ENCODE results near the gene APAF1. TPM values are rescaled to one million over a fixed set of nuclear protein-coding genes. Genes with fewer than 3 reads are reported as not detected.

APAF1 gene
- total RNA-seq, 1 donor = 24.1 TPM

- H3K4me3 ChIP-seq (ENCODE audit: low read depth, low read length) = no peak overlapping the region
- no peak for DNase-seq (ENCODE audit: low read depth)
- TF ChIP-seq CTCF (IDR thresholded peaks at IDR 0.05; ENCODE audit: insufficient read depth, low read length) = no peak
These were observed 41.5 kb downstream of the APAF1 start for GRCh38 chr12:98686603-98687002.

- H3K4me3 ChIP-seq (ENCODE audit: low read depth, low read length) = no peak overlapping the region
- DNase-seq (ENCODE audit: low read depth) = no peak
- no peak for TF ChIP-seq CTCF (IDR thresholded peaks at IDR 0.05; ENCODE audit: insufficient read depth, low read length)
These were observed 46.3 kb downstream of the APAF1 start for GRCh38 chr12:98691351-98691750.

- DNase-seq (ENCODE audit: low read depth) = no peak
- no peak for TF ChIP-seq CTCF (IDR thresholded peaks at IDR 0.05; ENCODE audit: insufficient read depth, low read length)
- no peak overlapping the region for H3K4me3 ChIP-seq (ENCODE audit: low read depth, low read length)
These were observed 51.1 kb downstream of the APAF1 start for GRCh38 chr12:98696036-98696646.

DNA sequence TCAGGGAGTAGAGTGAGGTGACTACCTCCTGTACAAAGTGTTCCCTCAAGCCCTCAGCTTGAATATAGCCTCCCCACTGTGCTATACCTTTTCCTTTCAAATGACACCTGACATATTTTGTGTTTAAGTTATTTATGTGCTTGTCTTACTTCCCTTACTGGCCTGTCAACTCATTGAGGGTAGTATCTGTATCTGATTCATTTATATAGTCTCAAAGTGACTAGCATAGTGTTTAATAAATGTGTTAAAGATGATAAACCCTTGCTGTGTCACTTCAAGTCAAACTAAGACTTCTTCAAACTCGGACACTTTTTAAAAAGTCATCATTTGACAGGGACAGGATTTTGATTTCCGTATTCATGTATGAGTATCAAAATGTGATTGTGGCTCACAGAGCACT lies 52.1 kb downstream of the APAF1 start:
- no peak for DNase-seq (ENCODE audit: low read depth)
- TF ChIP-seq CTCF (IDR thresholded peaks at IDR 0.05; ENCODE audit: insufficient read depth, low read length) = no peak
- H3K4me3 ChIP-seq (ENCODE audit: low read depth, low read length) = no peak overlapping the region

- DNase-seq (ENCODE audit: low read depth) = peak; percentile 71
- H3K4me3 ChIP-seq (ENCODE audit: low read depth, low read length) = no peak overlapping the region
- TF ChIP-seq CTCF (IDR thresholded peaks at IDR 0.05; ENCODE audit: insufficient read depth, low read length) = peak; percentile 69
These were observed 53.7 kb downstream of the APAF1 start for GRCh38 chr12:98698603-98699463.

GRCh38 chr12:98699586-98699985 lies 54.5 kb downstream of the APAF1 start:
- DNase-seq (ENCODE audit: low read depth) = peak; percentile 86
- no peak for TF ChIP-seq CTCF (IDR thresholded peaks at IDR 0.05; ENCODE audit: insufficient read depth, low read length)
- no peak overlapping the region for H3K4me3 ChIP-seq (ENCODE audit: low read depth, low read length)

All from fibroblast of the aortic adventitia (primary cell).